Liver (tissue), 9 donors: ENCODE results near the gene CCNL1. TPM values are rescaled to one million over a fixed set of nuclear protein-coding genes. Genes with fewer than 3 reads are reported as not detected.
"Not testable (repeated sequence)": the region's sequence is repeated elsewhere in the genome, so short reads cannot be mapped to it uniquely, and the experiment has no call there.

Source experiments
- DNase-seq: peaks from one replicate; pipeline ENCODE4 v3.0.0-alpha.2; 2017; ENCODE audit warnings: low spot score
- H3K27ac ChIP-seq, 2 donors: one replicate each; pipeline ENCODE4 v1.7.0; 2013; ENCODE audit warnings: inconsistent platforms in 2 of 2, low read length in 2 of 2, control low read depth in 1 of 2, low read depth in 1 of 2, mild to moderate bottlenecking in 1 of 2
- H3K27me3 ChIP-seq, 4 donors: one replicate each; pipeline versions ENCODE4 v1.6.1 to v1.7.0; 2013; ENCODE audit warnings: low read length in 3 of 4, inconsistent platforms in 1 of 4, mild to moderate bottlenecking in 1 of 4, moderate library complexity in 1 of 4; ENCODE audit not compliant: control insufficient read depth in 4 of 4, insufficient read depth in 4 of 4
- H3K36me3 ChIP-seq, 4 donors: one replicate each; pipeline versions ENCODE4 v1.6.1 to v1.7.0; 2013; ENCODE audit warnings: low read length in 3 of 4, mild to moderate bottlenecking in 3 of 4, low read depth in 1 of 4, moderate library complexity in 1 of 4; ENCODE audit not compliant: control insufficient read depth in 4 of 4, insufficient read depth in 3 of 4
- H3K4me1 ChIP-seq, 4 donors: one replicate each; pipeline versions ENCODE4 v1.6.1 to v1.7.0; 2013; ENCODE audit warnings: low read length in 3 of 4, mild to moderate bottlenecking in 3 of 4, moderate library complexity in 1 of 4; ENCODE audit not compliant: control insufficient read depth in 4 of 4, insufficient read depth in 4 of 4
- H3K4me3 ChIP-seq, 3 donors: one replicate each; pipeline versions ENCODE4 v1.6.1 to v1.7.0; 2013; ENCODE audit warnings: low read length in 3 of 3, control low read depth in 1 of 3, low read depth in 1 of 3, mild to moderate bottlenecking in 1 of 3
- H3K9ac ChIP-seq, 2 donors: one replicate each; pipeline ENCODE4 v1.7.0; 2013; ENCODE audit warnings: low read length in 2 of 2, mild to moderate bottlenecking in 2 of 2, moderate library complexity in 2 of 2, control low read depth in 1 of 2, low read depth in 1 of 2
- H3K9me3 ChIP-seq, 4 donors: one replicate each; pipeline versions ENCODE4 v1.6.1 to v1.7.0; 2013; ENCODE audit warnings: low read length in 3 of 4; ENCODE audit not compliant: control insufficient read depth in 4 of 4
- ATF3 ChIP-seq: IDR thresholded peaks from 2 replicates; pipeline ENCODE4 v1.6.1; 2016; ENCODE audit warnings: antibody characterized with exemption
- CTCF ChIP-seq: fragments of 150-350 bp; IDR thresholded peaks from 2 replicates; pipeline ENCODE4 v1.5.1; 2017; ENCODE audit warnings: improper control_type of control experiment, low read depth, low read length; ENCODE audit not compliant: missing input control
- FOXA1 ChIP-seq: IDR thresholded peaks from 2 replicates; pipeline ENCODE4 v1.6.1; 2016; ENCODE audit warnings: antibody characterized with exemption
- GABPA ChIP-seq, 2 donors: IDR thresholded peaks in 1 of 2; conservative IDR thresholded peaks in 1 of 2; 2 replicates each; pipeline ENCODE4 v1.6.1; 2016; ENCODE audit warnings: antibody characterized with exemption in 2 of 2, mild to moderate bottlenecking in 1 of 2, moderate library complexity in 1 of 2
- HNF4G ChIP-seq: IDR thresholded peaks from 2 replicates; pipeline ENCODE4 v1.6.1; 2016; ENCODE audit warnings: antibody characterized with exemption
- NR2F2 ChIP-seq: IDR thresholded peaks from 2 replicates; pipeline ENCODE4 v1.6.1; 2016; ENCODE audit warnings: antibody characterized with exemption
- RAD21 ChIP-seq, 2 donors: IDR thresholded peaks; 2 replicates each; pipeline ENCODE4 v1.6.1; 2016; ENCODE audit warnings: antibody characterized with exemption in 2 of 2, mild to moderate bottlenecking in 2 of 2
- REST ChIP-seq: IDR thresholded peaks from 2 replicates; pipeline ENCODE4 v1.6.1; 2016; ENCODE audit warnings: antibody characterized with exemption, mild to moderate bottlenecking
- RXRA ChIP-seq, 2 donors: IDR thresholded peaks; 2 replicates each; pipeline ENCODE4 v1.6.1; 2017 to 2018; ENCODE audit warnings: antibody characterized with exemption in 2 of 2, mild to moderate bottlenecking in 1 of 2
- SP1 ChIP-seq: IDR thresholded peaks from 2 replicates; pipeline ENCODE4 v1.6.1; 2018; ENCODE audit warnings: antibody characterized with exemption, mild to moderate bottlenecking
- TAF1 ChIP-seq: conservative IDR thresholded peaks from 2 replicates; pipeline ENCODE4 v1.6.1; 2016; ENCODE audit warnings: antibody characterized with exemption, mild to moderate bottlenecking
- WGBS: extraction: QIAGEN DNeasy Blood & Tissue Kit; methylation state at CpG from one replicate; pipeline ENCODE4 v1.1.7; 2013; 5-methylcytosine and 5-hydroxymethylcytosine counted together
- polyA plus RNA-seq, 2 donors: library from polyadenylated mRNA; stranded (reverse) in 1 of 2; unstranded in 1 of 2; fragments of 200-250 nt in 1 of 2; fragments of >200 nt in 1 of 2; fragmentation: Nextera tagmentation in 1 of 2; extraction: Ambion mirVana in 1 of 2; gene quantifications; one replicate each; pipeline versions ENCODE4 v1.2.1 to v1.2.3, GENCODE V29; 2013 to 2015
- total RNA-seq, 2 donors: library from RNA; depleted of rRNA; stranded (reverse); fragments of >200 nt; gene quantifications; one replicate each; pipeline ENCODE4 v1.2.3, GENCODE V29; 2014
- donor health status: healthy.
- donor health status: healthy.
- donor health status: healthy.
- donor health status: healthy.
- donor health status: healthy.

Gene CCNL1
- total and polyA plus RNA-seq, 4 donors, result 22.7 to 163 (median 95.0) TPM

GRCh38 chr3:157180262-157180661 is 20.3 kb upstream of the CCNL1 start:
- DNase-seq, result no peak
- Histone ChIP-seq H3K4me1 (peaks cover 0 to 6% (median 1%) of the 10 kb centered on the region in 4 donors), H3K36me3 (peaks cover 0 to 2% (median 0%) of the 10 kb centered on the region in 4 donors), H3K27ac (no peak overlapping the region), H3K4me3 (no peak overlapping the region), H3K9me3 (no peaks in the 10 kb centered on the region), H3K27me3 (no peaks in the 10 kb centered on the region), H3K9ac (no peak overlapping the region)
- TF ChIP-seq FOXA1 (no peak), RXRA (IDR thresholded peaks at IDR 0.05) (no peak), GABPA (IDR thresholded peaks at IDR 0.05 in 1 of 2, conservative IDR thresholded peaks at IDR 0.05 in 1 of 2) (no peak), REST (no peak), TAF1 (no peak), CTCF (no peak)
- 98% methylated on average over 2 of the region's 2 CpGs for WGBS

GRCh38 chr3:157179365-157179803 is 19.4 kb upstream of the CCNL1 start:
- H3K4me3 ChIP-seq, result no peak overlapping the region
- H3K36me3 ChIP-seq, result no peaks in the 10 kb centered on the region
- H3K9ac ChIP-seq, result no peak overlapping the region
- no peak overlapping the region for H3K27ac ChIP-seq
- H3K27me3 ChIP-seq, result no peaks in the 10 kb centered on the region
- no peak for DNase-seq
- H3K9me3 ChIP-seq, result no peaks in the 10 kb centered on the region
- TF ChIP-seq TAF1 (no peak), ATF3 (no peak), RAD21 (IDR thresholded peaks at IDR 0.05) (no peak), HNF4G (no peak), NR2F2 (no peak), SP1 (no peak)
- 99% methylated on average over 27 of the region's 27 CpGs for WGBS
- H3K4me1 ChIP-seq, result peaks cover 0 to 8% (median 1%) of the 10 kb centered on the region in 4 donors

GRCh38 chr3:157178503-157179364 is 18.8 kb upstream of the CCNL1 start:
- H3K27me3 ChIP-seq, H3K9me3 ChIP-seq, H3K27ac ChIP-seq, H3K36me3 ChIP-seq, DNase-seq, H3K9ac ChIP-seq, H3K4me3 ChIP-seq: not testable (repeated sequence)
- 98% methylated on average over 54 of the region's 54 CpGs for WGBS
- H3K4me1 ChIP-seq, result peaks cover 0 to 13% (median 3%) of the 10 kb centered on the region in 4 donors

GRCh38 chr3:157177801-157178453 is 18.0 kb upstream of the CCNL1 start:
- H3K27me3 ChIP-seq, DNase-seq, H3K4me3 ChIP-seq, H3K9ac ChIP-seq, H3K9me3 ChIP-seq, H3K36me3 ChIP-seq, H3K27ac ChIP-seq: not testable (repeated sequence)
- H3K4me1 ChIP-seq, result peaks cover 0 to 13% (median 3%) of the 10 kb centered on the region in 4 donors
- 73% methylated on average over 9 of the region's 9 CpGs for WGBS
